Ovary (tissue), 3 donors: ENCODE results near the gene DCTN2.

Experiments
- EP300 ChIP-seq: sonication (generic); formaldehyde crosslinking; IDR thresholded peaks from one replicate; pipeline ENCODE4 v1.6.1; 2017; ENCODE audit warnings: antibody characterized with exemption
- POLR2A ChIP-seq: fragments of 450-650 bp; IDR thresholded peaks from one replicate; pipeline ENCODE4 v1.6.1; 2017; ENCODE audit warnings: antibody characterized with exemption, mild to moderate bottlenecking, moderate library complexity
- TF ChIP-seq, protein P1 (sequence below), 3 donors: fragments of 450-650 bp in 2 of 3; fragments of 200-600 bp in 1 of 3; IDR thresholded peaks; one replicate each; pipeline versions ENCODE4 v1.5.1 to v1.8.0; 2016 to 2022; ENCODE audit warnings: antibody characterized with exemption in 3 of 3, mild to moderate bottlenecking in 1 of 3
- donor health status: DM: no; HTN: no; CAD: no.

DNA sequence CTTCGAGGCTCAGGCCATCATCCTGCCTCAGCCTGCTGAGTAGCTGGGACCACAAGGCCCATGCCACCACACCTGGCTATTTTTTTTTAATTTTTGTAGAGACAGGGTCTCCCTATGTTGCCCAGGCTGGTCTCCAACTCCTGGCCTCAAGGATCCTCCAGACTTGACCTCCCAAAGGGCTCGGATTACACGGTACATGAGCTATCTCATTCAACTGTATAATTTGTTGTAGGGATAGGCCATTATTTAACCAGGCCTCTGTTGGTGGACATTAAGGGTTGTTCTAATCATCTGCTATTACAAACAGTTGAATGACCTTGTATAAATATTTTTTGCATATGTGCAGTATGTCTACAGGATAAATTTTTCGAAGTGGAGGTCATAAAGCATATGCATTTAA is 11.9 kb upstream of the DCTN2 start:
- TF ChIP-seq, protein P1, sequence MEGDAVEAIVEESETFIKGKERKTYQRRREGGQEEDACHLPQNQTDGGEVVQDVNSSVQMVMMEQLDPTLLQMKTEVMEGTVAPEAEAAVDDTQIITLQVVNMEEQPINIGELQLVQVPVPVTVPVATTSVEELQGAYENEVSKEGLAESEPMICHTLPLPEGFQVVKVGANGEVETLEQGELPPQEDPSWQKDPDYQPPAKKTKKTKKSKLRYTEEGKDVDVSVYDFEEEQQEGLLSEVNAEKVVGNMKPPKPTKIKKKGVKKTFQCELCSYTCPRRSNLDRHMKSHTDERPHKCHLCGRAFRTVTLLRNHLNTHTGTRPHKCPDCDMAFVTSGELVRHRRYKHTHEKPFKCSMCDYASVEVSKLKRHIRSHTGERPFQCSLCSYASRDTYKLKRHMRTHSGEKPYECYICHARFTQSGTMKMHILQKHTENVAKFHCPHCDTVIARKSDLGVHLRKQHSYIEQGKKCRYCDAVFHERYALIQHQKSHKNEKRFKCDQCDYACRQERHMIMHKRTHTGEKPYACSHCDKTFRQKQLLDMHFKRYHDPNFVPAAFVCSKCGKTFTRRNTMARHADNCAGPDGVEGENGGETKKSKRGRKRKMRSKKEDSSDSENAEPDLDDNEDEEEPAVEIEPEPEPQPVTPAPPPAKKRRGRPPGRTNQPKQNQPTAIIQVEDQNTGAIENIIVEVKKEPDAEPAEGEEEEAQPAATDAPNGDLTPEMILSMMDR (IDR thresholded peaks at IDR 0.05) = no peak
- TF ChIP-seq POLR2A (no peak), EP300 (no peak)
